Karpas-422 (cell line): ENCODE data around the gene KHDRBS2. TPM values are rescaled to one million over a fixed set of nuclear protein-coding genes. Genes with fewer than 3 reads are reported as not detected.
"Not testable (repeated sequence)": the region's sequence is repeated elsewhere in the genome, so short reads cannot be mapped to it uniquely, and the experiment has no call there.

Source experiments
- DNase-seq: peaks from one replicate; pipeline ENCODE4 v3.0.0-alpha.2; 2015
- H2AFZ ChIP-seq: fragments of 200-600 bp; sonication (generic); 2 replicates; pipeline ENCODE4 v1.6.1; 2014; ENCODE audit warnings: antibody characterized with exemption, low read length, mixed read lengths
- H3K27ac ChIP-seq: fragments of 200-600 bp; sonication (generic); 2 replicates; pipeline ENCODE4 v1.5.1; 2014; ENCODE audit warnings: mild to moderate bottlenecking, low read length, moderate library complexity
- H3K27me3 ChIP-seq: fragments of 200-600 bp; sonication (generic); 2 replicates; pipeline ENCODE4 v1.6.1; 2014; ENCODE audit warnings: low read length, mixed read lengths
- H3K36me3 ChIP-seq: fragments of 200-600 bp; sonication (generic); 2 replicates; pipeline ENCODE4 v1.6.1; 2014; ENCODE audit warnings: low read length, mixed read lengths; ENCODE audit not compliant: insufficient read depth
- H3K4me1 ChIP-seq: fragments of 200-600 bp; sonication (generic); 2 replicates; pipeline ENCODE4 v1.6.1; 2014; ENCODE audit warnings: mild to moderate bottlenecking, low read length, mixed read lengths
- H3K4me2 ChIP-seq: fragments of 200-600 bp; sonication (generic); 2 replicates; pipeline ENCODE4 v1.6.1; 2014; ENCODE audit warnings: low read length, low read depth, mild to moderate bottlenecking; ENCODE audit not compliant: poor library complexity, severe bottlenecking
- H3K4me3 ChIP-seq: fragments of 200-600 bp; sonication (generic); 2 replicates; pipeline ENCODE4 v1.5.1; 2014; ENCODE audit warnings: mild to moderate bottlenecking, antibody characterized with exemption, low read length, mixed read lengths
- H3K79me2 ChIP-seq: fragments of 200-600 bp; sonication (generic); 2 replicates; pipeline ENCODE4 v1.6.1; 2014; ENCODE audit warnings: mild to moderate bottlenecking, low read length, mixed read lengths
- H3K9ac ChIP-seq: fragments of 200-600 bp; sonication (generic); 2 replicates; pipeline ENCODE4 v1.6.0; 2014; ENCODE audit warnings: low read length
- H3K9me2 ChIP-seq: fragments of 200-600 bp; sonication (generic), shearing (Covaris generic); replicated peaks from 2 replicates; pipeline ENCODE4 v1.6.0; 2014; ENCODE audit warnings: mild to moderate bottlenecking, low read length, moderate library complexity; ENCODE audit not compliant: insufficient read depth
- H3K9me3 ChIP-seq: fragments of 300-700, 200-600 bp; sonication (generic); 2 replicates; pipeline ENCODE4 v1.6.1; 2014; ENCODE audit warnings: low read length, mixed read lengths
- H4K20me1 ChIP-seq: fragments of 200-600 bp; sonication (generic); 2 replicates; pipeline ENCODE4 v1.6.1; 2014; ENCODE audit warnings: mild to moderate bottlenecking, antibody characterized with exemption, low read length, low read depth; ENCODE audit not compliant: insufficient read depth
- total RNA-seq: library from RNA; depleted of rRNA; stranded (reverse); fragments of >200 nt; shearing (Covaris generic); gene quantifications from 2 replicates; pipeline ENCODE4 v1.2.3, GENCODE V29; 2014; ENCODE audit warnings: low replicate concordance

KHDRBS2 gene
- total RNA-seq, 1 experiment from 2014 or later: 40.1 TPM

DNA sequence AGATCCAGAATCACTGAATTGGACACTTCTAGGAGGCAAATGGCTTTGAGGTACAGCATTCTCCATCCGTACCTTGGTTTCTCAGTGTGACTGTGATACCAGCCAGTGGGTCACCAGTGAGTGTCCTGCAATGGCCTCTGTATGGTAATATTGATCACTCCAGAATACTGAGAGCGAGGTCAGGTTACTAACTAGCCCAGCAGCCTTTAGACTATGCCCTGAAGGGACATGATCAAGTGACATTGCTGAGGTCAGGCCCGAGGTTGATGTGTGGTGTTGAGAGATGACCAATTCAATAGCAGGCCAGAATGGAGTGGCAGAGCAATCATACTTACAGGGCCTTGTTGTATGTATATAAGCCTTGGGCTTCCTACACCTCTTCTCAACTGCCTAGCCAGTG is 476.0 kb downstream of the KHDRBS2 start:
- no peak overlapping the region for H2AFZ ChIP-seq
- no peak overlapping the region for H3K4me2 ChIP-seq
- no peaks in the 10 kb centered on the region for H3K9me3 ChIP-seq
- no peaks in the 10 kb centered on the region for H3K79me2 ChIP-seq
- no peaks in the 10 kb centered on the region for H3K27me3 ChIP-seq
- H3K9me2 ChIP-seq: no peaks in the 10 kb centered on the region
- H3K36me3 ChIP-seq: no peaks in the 10 kb centered on the region
- no peak overlapping the region for H3K27ac ChIP-seq
- no peak overlapping the region for H3K4me3 ChIP-seq
- no peaks in the 10 kb centered on the region for H4K20me1 ChIP-seq
- no peak overlapping the region for H3K9ac ChIP-seq
- no peaks in the 10 kb centered on the region for H3K4me1 ChIP-seq
- no peak for DNase-seq

DNA sequence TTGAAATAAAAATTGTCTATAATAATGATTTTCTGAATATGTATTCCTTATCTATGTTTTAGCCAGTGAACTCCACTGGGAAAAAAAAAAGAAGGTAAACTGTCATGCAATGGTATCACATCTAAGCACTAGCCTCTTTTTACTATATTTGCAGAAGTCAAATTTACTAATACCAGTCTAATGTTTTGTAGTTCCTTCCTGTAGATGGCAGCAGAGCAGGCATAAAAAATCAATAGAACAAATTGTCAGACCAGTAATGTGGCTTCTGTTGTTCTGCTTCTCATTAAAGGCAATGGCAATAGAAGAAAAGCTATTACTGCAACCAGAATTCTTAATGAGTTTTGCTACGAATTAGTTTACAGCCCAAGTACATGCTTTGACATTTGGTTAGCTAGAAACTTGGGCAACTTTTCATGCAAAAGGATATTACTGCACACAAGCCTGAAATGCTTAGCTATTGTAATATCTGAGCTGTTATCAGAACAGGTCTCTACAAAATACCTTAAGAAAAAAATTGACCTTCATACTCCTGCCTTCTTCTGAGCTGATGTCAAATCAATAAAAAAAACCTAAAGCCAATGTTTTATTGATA is 476.9 kb downstream of the KHDRBS2 start:
- DNase-seq: peak; percentile 81

DNA sequence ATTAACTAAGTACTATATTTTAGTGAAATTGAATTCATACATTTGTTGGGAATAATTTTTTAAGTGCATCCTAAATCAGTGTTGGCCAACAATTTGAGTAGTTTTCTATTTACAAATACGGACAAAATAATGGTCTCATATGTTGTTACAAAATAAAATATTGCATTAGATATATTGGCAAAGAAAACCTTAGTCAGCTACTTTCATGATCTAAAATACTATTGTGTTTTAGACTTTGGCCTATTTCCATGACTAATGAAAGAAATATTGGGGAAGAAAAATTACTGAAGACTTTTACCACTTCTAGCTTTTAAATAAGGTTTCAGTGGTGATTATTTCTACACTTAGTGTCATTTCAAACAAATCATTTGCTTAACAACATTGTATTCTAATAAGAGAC is 498.0 kb downstream of the KHDRBS2 start:
- Histone ChIP-seq H3K9ac (no peak overlapping the region), H3K9me2 (no peaks in the 10 kb centered on the region), H3K4me1 (no peaks in the 10 kb centered on the region), H3K4me3 (no peak overlapping the region), H3K36me3 (no peaks in the 10 kb centered on the region), H3K27ac (no peak overlapping the region), H3K27me3 (no peaks in the 10 kb centered on the region), H4K20me1 (no peaks in the 10 kb centered on the region), H3K79me2 (no peaks in the 10 kb centered on the region), H3K9me3 (no peaks in the 10 kb centered on the region), H3K4me2 (no peak overlapping the region), H2AFZ (no peak overlapping the region)
- DNase-seq: no peak

More for the DNA sequence above, 476.9 kb downstream of the KHDRBS2 start:
- Histone ChIP-seq H3K27me3 (no peaks in the 10 kb centered on the region), H3K79me2 (no peaks in the 10 kb centered on the region), H3K27ac (no peak overlapping the region), H4K20me1 (no peaks in the 10 kb centered on the region), H3K4me1 (no peaks in the 10 kb centered on the region), H3K9ac (no peak overlapping the region), H2AFZ (no peak overlapping the region), H3K4me2 (no peak overlapping the region), H3K9me2 (no peaks in the 10 kb centered on the region), H3K4me3 (no peak overlapping the region), H3K36me3 (no peaks in the 10 kb centered on the region), H3K9me3 (no peaks in the 10 kb centered on the region)

DNA sequence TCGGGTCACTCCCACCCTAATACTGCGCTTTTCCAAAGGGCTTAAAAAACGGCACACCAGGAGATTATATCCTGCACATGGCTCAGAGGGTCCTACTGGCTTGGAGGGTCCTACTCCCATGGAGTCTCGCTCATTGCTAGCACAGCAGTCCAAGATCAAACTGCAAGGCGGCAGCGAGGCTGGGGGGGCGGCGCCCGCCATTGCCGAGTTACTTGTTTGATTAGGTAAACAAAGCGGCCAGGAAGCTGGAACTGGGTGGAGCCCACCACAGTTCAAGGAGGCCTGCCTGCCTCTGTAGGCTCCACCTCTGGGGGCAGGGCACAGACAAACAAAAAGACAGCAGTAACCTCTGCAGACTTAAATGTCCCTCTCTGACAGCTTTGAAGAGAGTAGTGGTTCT is 516.6 kb downstream of the KHDRBS2 start:
- H3K79me2 ChIP-seq, DNase-seq, H3K4me2 ChIP-seq, H2AFZ ChIP-seq, H3K36me3 ChIP-seq, H4K20me1 ChIP-seq, H3K4me3 ChIP-seq, H3K9ac ChIP-seq, H3K9me3 ChIP-seq, H3K4me1 ChIP-seq, H3K27ac ChIP-seq, H3K27me3 ChIP-seq, H3K9me2 ChIP-seq: not testable (repeated sequence)

DNA sequence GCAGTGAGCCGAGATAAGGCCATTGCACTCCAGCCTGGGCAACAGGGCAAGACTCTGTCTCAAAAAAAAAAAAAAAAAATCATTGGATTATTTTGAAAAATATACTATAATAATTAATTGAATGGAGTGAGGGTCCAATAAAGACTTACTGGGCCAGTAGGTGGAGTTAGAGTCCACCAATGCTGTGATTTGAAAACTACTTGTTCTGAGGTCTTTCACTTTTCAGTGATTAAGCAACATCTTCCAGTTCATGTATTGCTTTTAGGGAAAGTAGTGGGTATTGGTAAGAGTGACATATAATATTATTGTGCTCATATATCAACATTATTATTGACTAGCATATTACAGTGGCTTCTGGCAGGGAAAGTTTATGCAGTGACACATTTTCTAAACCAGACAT is 530.3 kb downstream of the KHDRBS2 start:
- Histone ChIP-seq H2AFZ (no peak overlapping the region), H3K36me3 (no peaks in the 10 kb centered on the region), H4K20me1 (no peaks in the 10 kb centered on the region)

DNA sequence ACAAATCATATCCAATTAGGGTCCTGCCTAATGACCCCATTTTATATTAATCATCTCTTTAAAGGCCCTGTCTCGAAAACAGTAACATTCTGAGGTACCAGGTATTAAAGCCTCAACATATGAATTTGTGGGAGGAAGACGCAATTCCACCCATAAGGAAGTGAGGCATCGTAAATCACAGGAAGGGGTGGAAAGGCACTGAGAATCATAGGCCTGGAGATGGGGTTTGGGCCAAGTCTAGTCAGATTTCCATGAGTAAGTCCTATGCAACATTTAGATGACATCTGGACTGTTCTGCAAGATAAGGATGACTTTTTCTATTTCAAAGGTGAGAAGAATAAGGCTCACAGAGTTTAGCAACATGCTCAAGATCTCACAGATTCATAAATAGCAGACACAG is 534.0 kb downstream of the KHDRBS2 start:
- no peak overlapping the region for H3K27ac ChIP-seq
- no peaks in the 10 kb centered on the region for H3K9me2 ChIP-seq
- H3K79me2 ChIP-seq: no peaks in the 10 kb centered on the region
- H4K20me1 ChIP-seq: no peaks in the 10 kb centered on the region
- H3K36me3 ChIP-seq: no peaks in the 10 kb centered on the region
- DNase-seq: no peak
- no peaks in the 10 kb centered on the region for H3K27me3 ChIP-seq
- H3K4me1 ChIP-seq: no peaks in the 10 kb centered on the region
- no peaks in the 10 kb centered on the region for H3K9me3 ChIP-seq
- no peak overlapping the region for H3K4me3 ChIP-seq
- H2AFZ ChIP-seq: no peak overlapping the region
- H3K4me2 ChIP-seq: no peak overlapping the region
- no peak overlapping the region for H3K9ac ChIP-seq

More for the DNA sequence above, 530.3 kb downstream of the KHDRBS2 start:
- no peak overlapping the region for H3K4me2 ChIP-seq
- H3K9me3 ChIP-seq: no peaks in the 10 kb centered on the region
- no peak overlapping the region for H3K27ac ChIP-seq
- no peaks in the 10 kb centered on the region for H3K79me2 ChIP-seq
- H3K9ac ChIP-seq: no peak overlapping the region
- no peaks in the 10 kb centered on the region for H3K9me2 ChIP-seq
- DNase-seq: peak; percentile 51
- no peaks in the 10 kb centered on the region for H3K4me1 ChIP-seq
- no peak overlapping the region for H3K4me3 ChIP-seq
- no peaks in the 10 kb centered on the region for H3K27me3 ChIP-seq

DNA sequence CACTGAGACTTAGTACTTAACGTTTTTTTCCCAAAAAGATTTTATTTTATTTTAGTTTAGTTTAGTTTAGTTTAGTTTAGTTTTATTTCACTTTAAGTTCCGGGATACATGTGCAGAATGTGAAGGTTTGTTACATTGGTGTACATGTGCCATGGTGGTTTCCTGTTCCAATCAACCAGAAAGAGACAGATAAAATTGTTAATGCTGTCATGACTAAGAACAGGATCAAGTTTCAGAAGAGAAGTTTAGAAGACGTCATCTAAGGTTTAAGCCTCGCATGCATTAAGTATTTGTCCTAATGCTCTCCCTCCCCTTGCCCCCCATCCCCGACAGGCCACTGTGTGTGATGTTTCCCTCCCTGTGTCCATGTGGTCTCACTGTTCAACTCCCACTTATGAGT is 540.0 kb downstream of the KHDRBS2 start:
- Histone ChIP-seq H3K4me2 (no peak overlapping the region), H2AFZ (no peak overlapping the region), H4K20me1 (no peaks in the 10 kb centered on the region), H3K9ac (no peak overlapping the region), H3K79me2 (no peaks in the 10 kb centered on the region), H3K9me3 (no peaks in the 10 kb centered on the region), H3K36me3 (no peaks in the 10 kb centered on the region), H3K4me3 (no peak overlapping the region), H3K4me1 (no peaks in the 10 kb centered on the region), H3K27ac (no peak overlapping the region), H3K9me2 (no peaks in the 10 kb centered on the region), H3K27me3 (no peaks in the 10 kb centered on the region)
- DNase-seq: no peak

DNA sequence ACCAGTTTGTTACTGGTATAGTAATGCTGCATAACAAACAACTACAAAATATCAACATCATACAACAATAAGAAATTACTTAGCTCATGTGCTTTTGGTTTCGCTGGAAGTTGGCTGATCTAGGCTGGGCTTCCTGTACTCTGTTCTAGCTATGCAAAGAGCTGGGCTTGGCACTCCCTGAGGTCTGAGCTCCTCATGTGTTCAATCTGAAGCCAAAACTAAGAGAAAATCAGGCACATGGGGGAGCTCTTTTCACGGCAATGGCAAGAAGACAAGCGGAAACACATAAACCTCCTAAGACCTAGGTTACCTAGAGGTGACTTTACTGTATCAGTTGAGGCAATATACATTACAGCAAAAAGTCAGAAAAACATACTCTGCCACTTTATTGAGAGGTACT is 574.2 kb downstream of the KHDRBS2 start:
- Histone ChIP-seq H3K79me2 (no peaks in the 10 kb centered on the region; the same call in 1 of the 2 replicates), H4K20me1 (no peaks in the 10 kb centered on the region), H3K4me3 (no peak overlapping the region), H3K9me2 (no peaks in the 10 kb centered on the region), H3K4me1 (peaks cover 3% of the 10 kb centered on the region; the same call in 1 of the 2 replicates), H2AFZ (no peak overlapping the region), H3K4me2 (no peak overlapping the region), H3K9me3 (no peaks in the 10 kb centered on the region), H3K27ac (no peak overlapping the region), H3K36me3 (no peaks in the 10 kb centered on the region), H3K27me3 (no peaks in the 10 kb centered on the region), H3K9ac (no peak overlapping the region)
- DNase-seq: no peak

DNA sequence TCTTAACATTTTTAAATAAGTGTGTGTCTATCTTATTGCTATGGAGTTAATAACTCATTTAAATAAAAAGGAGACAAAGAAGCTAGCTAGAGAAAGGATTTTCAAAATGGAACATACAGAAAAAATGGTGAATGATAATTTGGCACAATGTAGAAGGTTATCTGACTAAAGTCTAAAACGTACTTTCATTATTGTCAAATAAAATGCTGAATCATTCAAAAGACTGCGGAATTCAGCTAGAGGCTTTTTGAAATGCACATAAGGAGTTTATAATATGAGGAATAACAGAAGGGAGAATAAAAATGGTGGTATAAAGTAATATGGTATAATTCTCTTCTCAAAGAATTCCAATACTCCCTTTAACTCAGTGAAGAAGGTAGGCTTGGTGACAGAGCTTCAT is 597.9 kb downstream of the KHDRBS2 start:
- no peak overlapping the region for H3K4me3 ChIP-seq
- H4K20me1 ChIP-seq: no peaks in the 10 kb centered on the region
- no peaks in the 10 kb centered on the region for H3K9me3 ChIP-seq
- H3K9me2 ChIP-seq: no peaks in the 10 kb centered on the region
- 0 out of 2 replicates have a peak, but pooled peaks cover 4% of the 10 kb centered on the region for H3K36me3 ChIP-seq
- no peaks in the 10 kb centered on the region for H3K27me3 ChIP-seq
- H3K4me2 ChIP-seq: no peak overlapping the region
- H3K27ac ChIP-seq: no peak overlapping the region
- H3K4me1 ChIP-seq: no peaks in the 10 kb centered on the region
- H2AFZ ChIP-seq: no peak overlapping the region
- no peak for DNase-seq
- no peak overlapping the region for H3K9ac ChIP-seq
- no peaks in the 10 kb centered on the region for H3K79me2 ChIP-seq
